ENCODE measurements around the gene DNAJC4.

The DNAJC4 gene

DNA sequence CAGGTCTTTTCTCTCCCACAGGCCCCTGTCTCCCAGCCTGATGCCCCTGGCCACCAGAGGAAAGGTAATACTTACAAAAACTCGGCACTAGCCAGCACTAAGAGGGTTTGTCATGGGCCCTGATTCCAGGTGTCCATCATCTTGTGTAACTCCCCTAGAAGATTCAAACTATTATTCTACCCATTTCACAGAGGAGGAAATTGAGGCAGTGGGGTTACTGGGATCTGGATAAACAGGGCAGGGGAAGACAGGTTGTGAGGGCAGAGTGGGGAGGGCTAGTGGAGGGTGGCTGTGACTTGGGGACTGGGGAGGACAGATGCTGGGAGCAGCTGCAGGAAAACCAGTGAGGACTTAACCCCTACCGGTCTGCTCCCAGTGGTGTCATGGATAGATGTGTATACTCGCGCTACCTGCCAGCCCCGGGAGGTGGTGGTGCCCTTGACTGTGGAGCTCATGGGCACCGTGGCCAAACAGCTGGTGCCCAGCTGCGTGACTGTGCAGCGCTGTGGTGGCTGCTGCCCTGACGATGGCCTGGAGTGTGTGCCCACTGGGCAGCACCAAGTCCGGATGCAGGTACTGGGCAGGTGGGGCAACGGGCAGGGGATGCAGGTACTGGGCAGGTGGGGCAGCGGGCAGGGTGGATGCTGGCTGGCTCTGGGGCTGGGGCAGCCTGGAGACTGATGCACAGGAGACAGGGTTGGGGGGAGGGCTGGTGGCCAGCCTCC, 5.3 kb downstream of the DNAJC4 start:
- no peak for DNase-seq (ENCODE audit: low read depth)
- TF ChIP-seq, protein P1, sequence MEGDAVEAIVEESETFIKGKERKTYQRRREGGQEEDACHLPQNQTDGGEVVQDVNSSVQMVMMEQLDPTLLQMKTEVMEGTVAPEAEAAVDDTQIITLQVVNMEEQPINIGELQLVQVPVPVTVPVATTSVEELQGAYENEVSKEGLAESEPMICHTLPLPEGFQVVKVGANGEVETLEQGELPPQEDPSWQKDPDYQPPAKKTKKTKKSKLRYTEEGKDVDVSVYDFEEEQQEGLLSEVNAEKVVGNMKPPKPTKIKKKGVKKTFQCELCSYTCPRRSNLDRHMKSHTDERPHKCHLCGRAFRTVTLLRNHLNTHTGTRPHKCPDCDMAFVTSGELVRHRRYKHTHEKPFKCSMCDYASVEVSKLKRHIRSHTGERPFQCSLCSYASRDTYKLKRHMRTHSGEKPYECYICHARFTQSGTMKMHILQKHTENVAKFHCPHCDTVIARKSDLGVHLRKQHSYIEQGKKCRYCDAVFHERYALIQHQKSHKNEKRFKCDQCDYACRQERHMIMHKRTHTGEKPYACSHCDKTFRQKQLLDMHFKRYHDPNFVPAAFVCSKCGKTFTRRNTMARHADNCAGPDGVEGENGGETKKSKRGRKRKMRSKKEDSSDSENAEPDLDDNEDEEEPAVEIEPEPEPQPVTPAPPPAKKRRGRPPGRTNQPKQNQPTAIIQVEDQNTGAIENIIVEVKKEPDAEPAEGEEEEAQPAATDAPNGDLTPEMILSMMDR (IDR thresholded peaks at IDR 0.05; ENCODE audit: insufficient read depth, low read depth, low read length, missing control alignments): no peak
- H3K4me3 ChIP-seq (ENCODE audit: low read depth, low read length): peak overlapping the region; percentile 92

DNA sequence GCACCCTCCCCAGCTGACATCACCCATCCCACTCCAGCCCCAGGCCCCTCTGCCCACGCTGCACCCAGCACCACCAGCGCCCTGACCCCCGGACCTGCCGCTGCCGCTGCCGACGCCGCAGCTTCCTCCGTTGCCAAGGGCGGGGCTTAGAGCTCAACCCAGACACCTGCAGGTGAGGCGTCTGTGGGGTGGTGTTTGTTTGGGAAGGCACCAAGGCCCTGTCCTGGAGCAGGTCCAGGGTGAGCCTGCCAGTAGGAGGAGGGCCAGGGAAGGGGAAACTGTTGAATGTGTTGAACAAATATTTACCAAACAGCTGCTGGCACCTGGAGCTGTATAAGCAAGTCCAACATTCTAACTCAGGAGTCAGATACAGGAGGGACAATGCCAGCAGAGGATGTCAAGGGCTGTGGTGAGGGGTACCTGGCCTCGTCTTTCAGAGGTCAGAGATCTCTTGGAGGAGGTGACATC, 7.2 kb downstream of the DNAJC4 start:
- DNase-seq (ENCODE audit: low read depth): no peak

GRCh38 chr11:64238076-64238475, 7.7 kb downstream of the DNAJC4 start:
- DNase-seq (ENCODE audit: low read depth): peak; percentile 87
- TF ChIP-seq, protein P1 (IDR thresholded peaks at IDR 0.05; ENCODE audit: insufficient read depth, low read depth, low read length, missing control alignments): no peak
- no peak overlapping the region for H3K4me3 ChIP-seq (ENCODE audit: low read depth, low read length)

More for the DNA sequence above, 7.2 kb downstream of the DNAJC4 start:
- H3K4me3 ChIP-seq (ENCODE audit: low read depth, low read length): no peak overlapping the region
- TF ChIP-seq, protein P1 (IDR thresholded peaks at IDR 0.05; ENCODE audit: insufficient read depth, low read depth, low read length, missing control alignments): no peak

DNA sequence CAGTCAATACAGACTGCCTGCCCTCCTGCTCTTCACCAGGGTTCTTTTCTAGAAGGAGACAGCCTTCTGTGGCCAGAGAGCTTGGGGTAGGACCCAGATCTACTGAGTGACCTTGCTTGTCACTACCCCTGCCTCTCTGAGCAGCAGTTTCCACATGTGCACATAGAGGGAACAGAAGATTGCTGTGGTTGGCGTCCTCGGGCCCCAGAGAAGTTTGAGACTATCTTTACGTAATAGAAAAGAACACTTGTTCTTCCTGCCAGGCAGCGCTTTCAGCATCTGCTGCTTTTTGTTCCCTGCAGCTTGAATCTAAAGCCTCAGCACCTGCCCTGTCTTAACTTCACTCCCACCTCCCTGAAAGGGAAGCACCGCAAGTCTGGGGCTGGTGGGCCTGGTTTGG, 8.7 kb downstream of the DNAJC4 start:
- peak; percentile 40 for DNase-seq (ENCODE audit: low read depth)
- H3K4me3 ChIP-seq (ENCODE audit: low read depth, low read length): peak overlapping the region; percentile 16
- TF ChIP-seq, protein P1 (IDR thresholded peaks at IDR 0.05; ENCODE audit: insufficient read depth, low read depth, low read length, missing control alignments): no peak

DNA sequence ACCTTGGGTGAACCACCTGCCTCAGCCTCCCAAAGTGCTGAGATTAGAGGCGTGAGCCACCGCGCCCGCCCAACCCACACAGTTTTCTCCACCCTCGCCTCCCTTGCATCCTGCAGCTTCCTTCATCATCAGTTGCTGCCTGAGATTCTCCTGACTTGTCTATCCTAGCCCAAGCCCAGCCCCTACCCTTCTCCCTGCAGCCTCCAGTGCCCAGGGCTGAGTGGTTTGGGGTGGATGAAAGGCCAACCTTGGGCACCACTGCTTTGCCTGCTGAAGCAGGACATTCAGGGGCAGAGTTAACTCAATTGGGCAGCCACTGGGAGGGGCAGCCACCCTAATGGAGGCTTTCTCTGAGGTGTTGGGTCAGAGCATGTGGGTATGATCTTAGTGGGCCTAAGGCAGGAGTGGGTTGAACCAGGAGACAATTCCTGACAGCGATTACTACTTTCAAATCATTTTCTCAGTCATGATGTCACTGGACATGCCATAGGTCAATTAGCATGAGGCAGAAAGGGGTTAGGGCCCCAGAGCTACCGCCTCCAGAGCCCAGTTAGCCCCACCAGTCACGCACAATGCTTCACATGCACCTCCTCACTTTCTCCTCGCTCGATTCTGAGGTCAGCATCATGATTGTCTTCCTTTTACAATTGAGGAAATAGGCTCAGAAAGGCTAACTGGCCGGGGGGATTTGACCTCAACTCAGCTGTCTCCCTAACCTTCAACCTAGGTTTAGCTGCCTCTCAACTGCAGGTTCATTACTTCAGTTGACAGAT, 9.5 kb downstream of the DNAJC4 start:
- TF ChIP-seq, protein P1 (IDR thresholded peaks at IDR 0.05; ENCODE audit: insufficient read depth, low read depth, low read length, missing control alignments): no peak
- DNase-seq (ENCODE audit: low read depth): peak; percentile 92
- H3K4me3 ChIP-seq (ENCODE audit: low read depth, low read length): peak overlapping the region; percentile 76

DNA sequence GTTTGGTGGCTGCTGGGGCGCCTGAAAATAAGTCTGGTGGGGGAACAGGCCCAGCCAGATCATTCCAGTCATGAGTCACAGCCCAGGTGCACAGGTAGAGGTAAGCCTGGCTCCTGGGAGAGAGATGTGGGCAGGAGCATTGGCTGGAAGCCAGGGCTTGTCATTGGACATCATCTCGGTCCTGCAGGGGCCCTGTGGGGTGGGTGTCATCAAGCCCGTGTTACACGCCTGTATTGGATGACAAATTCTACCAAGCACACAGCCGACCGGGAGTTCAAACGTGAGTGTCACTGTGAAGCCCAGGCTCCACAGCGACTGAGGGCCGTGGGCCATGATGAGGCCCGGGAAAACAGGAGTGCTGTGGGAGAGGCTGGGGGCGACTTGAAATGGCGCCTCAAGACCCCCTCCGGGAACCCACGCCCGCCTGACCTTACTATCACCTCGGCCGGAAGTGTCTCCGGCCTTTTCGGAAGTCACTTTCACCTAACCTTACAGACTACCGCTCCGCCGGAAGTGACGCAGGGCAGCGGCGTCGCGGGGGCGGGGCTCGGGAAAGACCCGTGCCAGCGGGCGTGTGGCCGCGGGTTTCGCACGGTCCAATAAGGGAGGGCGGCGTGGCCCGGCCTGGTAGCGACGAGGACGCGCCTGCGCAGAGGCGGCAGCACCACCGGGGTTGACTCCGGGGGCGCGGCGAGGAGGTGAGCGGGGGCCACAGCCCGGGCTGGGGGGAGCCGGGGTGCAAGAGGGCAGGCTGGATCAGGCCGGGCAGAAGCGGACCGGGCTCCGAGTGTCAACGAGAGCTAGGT, 10.3 kb downstream of the DNAJC4 start, which contains the start of gene FKBP2:
TSS of gene FKBP2 (plus strand) at position 661 of the 806 bp plus-strand sequence. CDS start 1,293 bp downstream, outside the sequence.
- TF ChIP-seq, protein P1 (IDR thresholded peaks at IDR 0.05; ENCODE audit: insufficient read depth, low read depth, low read length, missing control alignments): no peak
- H3K4me3 ChIP-seq (ENCODE audit: low read depth, low read length): peak within 1 kb of the TSS; percentile 89
- DNase-seq (ENCODE audit: low read depth): peak; percentile 99

All from GM12865 (cell line).